Osteocyte (in vitro differentiated cells): ENCODE data around the gene LCE1C. TPM values are rescaled to one million over a fixed set of nuclear protein-coding genes. Genes with fewer than 3 reads are reported as not detected.

Source experiments
- DNase-seq: peaks from one replicate; pipeline ENCODE4 v3.0.0; 2021; ENCODE audit warnings: mixed read lengths; ENCODE audit not compliant: unreplicated experiment; ENCODE audit errors: extremely low spot score
- H3K27ac Mint-ChIP-seq: one replicate; pipeline ENCODE4 v1.8.0; 2021; ENCODE audit warnings: mild to moderate bottlenecking, mixed read lengths; ENCODE audit not compliant: unreplicated experiment
- H3K27me3 Mint-ChIP-seq: one replicate; pipeline ENCODE4 v1.8.0; 2021; ENCODE audit warnings: mixed read lengths; ENCODE audit not compliant: unreplicated experiment
- H3K36me3 Mint-ChIP-seq: one replicate; pipeline ENCODE4 v1.8.0; 2021; ENCODE audit warnings: mixed read lengths; ENCODE audit not compliant: unreplicated experiment
- H3K4me1 Mint-ChIP-seq: one replicate; pipeline ENCODE4 v1.8.0; 2021; ENCODE audit warnings: mixed read lengths; ENCODE audit not compliant: unreplicated experiment
- H3K4me3 Mint-ChIP-seq: one replicate; pipeline ENCODE4 v1.8.0; 2021; ENCODE audit warnings: mild to moderate bottlenecking, moderate library complexity, mixed read lengths; ENCODE audit not compliant: unreplicated experiment
- H3K9me3 Mint-ChIP-seq: one replicate; pipeline ENCODE4 v1.8.0; 2021; ENCODE audit warnings: mixed read lengths; ENCODE audit not compliant: unreplicated experiment
- CTCF ChIP-seq: fragments of 200-600 bp; sonication (generic); IDR thresholded peaks from 2 replicates; pipeline ENCODE4 v1.5.0; 2021; ENCODE audit warnings: antibody characterized with exemption, mild to moderate bottlenecking, moderate library complexity
- total RNA-seq: library from RNA; stranded (reverse); gene quantifications from 2 replicates; pipeline ENCODE4 v1.2.1, GENCODE V29; 2021

Gene LCE1C
- total RNA-seq, 1 donor from 2014 or later: not detected

GRCh38 chr1:152777510-152778137, 28.8 kb downstream of the LCE1C start:
- Mint-ChIP-seq H3K4me1 (no peaks in the 10 kb centered on the region), H3K27me3 (no peaks in the 10 kb centered on the region)
- no peak for TF ChIP-seq CTCF

GRCh38 chr1:152776361-152776760, 30.1 kb downstream of the LCE1C start:
- TF ChIP-seq CTCF: no peak
- H3K4me3 Mint-ChIP-seq: no peak overlapping the region
- no peak overlapping the region for H3K27ac Mint-ChIP-seq
- DNase-seq: no peak
- peaks cover 11% of the 10 kb centered on the region for H3K9me3 Mint-ChIP-seq
- no peaks in the 10 kb centered on the region for H3K4me1 Mint-ChIP-seq
- H3K27me3 Mint-ChIP-seq: no peaks in the 10 kb centered on the region
- no peaks in the 10 kb centered on the region for H3K36me3 Mint-ChIP-seq

More at GRCh38 chr1:152777510-152778137, 28.8 kb downstream of the LCE1C start:
- Mint-ChIP-seq H3K36me3 (no peaks in the 10 kb centered on the region), H3K9me3 (peaks cover 7% of the 10 kb centered on the region), H3K4me3 (no peak overlapping the region), H3K27ac (no peak overlapping the region)
- DNase-seq: no peak

GRCh38 chr1:152774875-152775274, 31.6 kb downstream of the LCE1C start, which contains the start of gene LCE1F:
TSS of gene LCE1F (plus strand) at chr1:152775140. CDS start at chr1:152776372, 1,232 bp downstream.
- DNase-seq: no peak
- no peak within 1 kb of the TSS for H3K27ac Mint-ChIP-seq
- H3K4me3 Mint-ChIP-seq: no peak within 1 kb of the TSS
- no peaks in the 10 kb centered on the region for H3K36me3 Mint-ChIP-seq
- no peaks in the 10 kb centered on the region for H3K27me3 Mint-ChIP-seq
- peaks cover 15% of the 10 kb centered on the region for H3K9me3 Mint-ChIP-seq
- no peaks in the 10 kb centered on the region for H3K4me1 Mint-ChIP-seq
- TF ChIP-seq CTCF: no peak

- no peak overlapping the region for H3K4me3 Mint-ChIP-seq
- no peaks in the 10 kb centered on the region for H3K36me3 Mint-ChIP-seq
- no peak for TF ChIP-seq CTCF
- no peaks in the 10 kb centered on the region for H3K27me3 Mint-ChIP-seq
- H3K4me1 Mint-ChIP-seq: no peaks in the 10 kb centered on the region
- no peak overlapping the region for H3K27ac Mint-ChIP-seq
- H3K9me3 Mint-ChIP-seq: peaks cover 15% of the 10 kb centered on the region
- no peak for DNase-seq
Observed at GRCh38 chr1:152770411-152770810, 36.0 kb downstream of the LCE1C start.

- no peak overlapping the region for H3K27ac Mint-ChIP-seq
- no peak for TF ChIP-seq CTCF
- peaks cover 8% of the 10 kb centered on the region for H3K9me3 Mint-ChIP-seq
- no peak overlapping the region for H3K4me3 Mint-ChIP-seq
- no peaks in the 10 kb centered on the region for H3K27me3 Mint-ChIP-seq
- no peaks in the 10 kb centered on the region for H3K4me1 Mint-ChIP-seq
- H3K36me3 Mint-ChIP-seq: no peaks in the 10 kb centered on the region
- no peak for DNase-seq
Observed at GRCh38 chr1:152768847-152769533, 37.5 kb downstream of the LCE1C start.
